H9 (cell line): ENCODE measurements around the gene FMO2. TPM values are rescaled to one million over a fixed set of nuclear protein-coding genes. Genes with fewer than 3 reads are reported as not detected.

Source experiments
- DNase-seq: peaks from one replicate; pipeline ENCODE4 v3.0.0-alpha.2; 2017
- H2AFZ ChIP-seq: one replicate; pipeline ENCODE4 v1.6.1; 2013; ENCODE audit warnings: mild to moderate bottlenecking, low read length, control low read depth, moderate library complexity
- H2AK5ac ChIP-seq: 2 replicates; pipeline ENCODE4 v1.6.1; 2013; ENCODE audit warnings: low read length, control low read depth, mixed read lengths; ENCODE audit not compliant: insufficient read length
- H2BK120ac ChIP-seq: one replicate; pipeline ENCODE4 v1.6.1; 2013; ENCODE audit warnings: low read depth, mild to moderate bottlenecking, low read length, control low read depth, inconsistent platforms; ENCODE audit not compliant: poor library complexity, severe bottlenecking
- H2BK12ac ChIP-seq: 2 replicates; pipeline ENCODE4 v1.6.1; 2013; ENCODE audit warnings: low read length, control low read depth, mixed read lengths, low read depth; ENCODE audit not compliant: insufficient read length
- H2BK15ac ChIP-seq: 2 replicates; pipeline ENCODE4 v1.6.1; 2013; ENCODE audit warnings: low read depth, low read length, control low read depth
- H2BK20ac ChIP-seq: one replicate; pipeline ENCODE4 v1.6.1; 2013; ENCODE audit warnings: low read depth, mild to moderate bottlenecking, low read length, control low read depth, inconsistent platforms; ENCODE audit not compliant: poor library complexity, severe bottlenecking
- H2BK5ac ChIP-seq: 2 replicates; pipeline ENCODE4 v1.6.1; 2013; ENCODE audit warnings: low read length, control low read depth, mixed read lengths; ENCODE audit not compliant: insufficient read length
- H3K14ac ChIP-seq: 2 replicates; pipeline ENCODE4 v1.6.1; 2013; ENCODE audit warnings: low read length, control low read depth; ENCODE audit not compliant: insufficient read depth
- H3K18ac ChIP-seq: 2 replicates; pipeline ENCODE4 v1.6.1; 2013; ENCODE audit warnings: low read depth, mild to moderate bottlenecking, mixed read lengths, low read length, control low read depth; ENCODE audit not compliant: insufficient read length
- H3K23ac ChIP-seq: 2 replicates; pipeline ENCODE4 v1.6.1; 2013; ENCODE audit warnings: low read length, control low read depth, mixed read lengths, low read depth; ENCODE audit not compliant: insufficient read length
- H3K23me2 ChIP-seq: 2 replicates; pipeline ENCODE4 v1.6.1; 2013; ENCODE audit warnings: low read depth, mild to moderate bottlenecking, mixed read lengths, low read length, control low read depth; ENCODE audit not compliant: insufficient read length, poor library complexity, severe bottlenecking
- H3K27ac ChIP-seq: 2 replicates; pipeline ENCODE4 v1.5.1; 2013; ENCODE audit warnings: low read length, control low read depth, mixed read lengths, low read depth; ENCODE audit not compliant: insufficient read length
- H3K27me3 ChIP-seq: 2 replicates; pipeline ENCODE4 v1.6.1; 2013; ENCODE audit warnings: low read length, control low read depth, inconsistent platforms; ENCODE audit not compliant: insufficient read depth
- H3K4ac ChIP-seq: 2 replicates; pipeline ENCODE4 v1.6.1; 2013; ENCODE audit warnings: low read depth, mild to moderate bottlenecking, control low read depth, inconsistent platforms, low read length, moderate library complexity
- H3K4me1 ChIP-seq: 2 replicates; pipeline ENCODE4 v1.6.1; 2013; ENCODE audit warnings: low read length, control low read depth, inconsistent platforms; ENCODE audit not compliant: insufficient read depth
- H3K4me2 ChIP-seq: 2 replicates; pipeline ENCODE4 v1.6.1; 2013; ENCODE audit warnings: low read length, control low read depth, mixed read lengths; ENCODE audit not compliant: insufficient read length, insufficient read depth
- H3K56ac ChIP-seq: 2 replicates; pipeline ENCODE4 v1.6.1; 2013; ENCODE audit warnings: low read depth, mild to moderate bottlenecking, mixed read lengths, low read length, control low read depth; ENCODE audit not compliant: insufficient read length
- H3K79me1 ChIP-seq: 2 replicates; pipeline ENCODE4 v1.6.1; 2013; ENCODE audit warnings: low read depth, mild to moderate bottlenecking, moderate library complexity, low read length, control low read depth, inconsistent platforms; ENCODE audit not compliant: insufficient read depth, poor library complexity, severe bottlenecking
- H3K79me2 ChIP-seq: 2 replicates; pipeline ENCODE4 v1.6.1; 2013; ENCODE audit warnings: low read length, control low read depth, inconsistent platforms; ENCODE audit not compliant: insufficient read depth
- H3K9ac ChIP-seq: 2 replicates; pipeline ENCODE4 v1.6.1; 2013; ENCODE audit warnings: low read length, control low read depth, mixed read lengths; ENCODE audit not compliant: insufficient read length; ENCODE audit errors: extremely low read depth
- H3K9me3 ChIP-seq: one replicate; pipeline ENCODE4 v1.6.1; 2013; ENCODE audit warnings: low read depth, low read length, inconsistent platforms; ENCODE audit not compliant: control insufficient read depth
- H3T11ph ChIP-seq: one replicate; pipeline ENCODE4 v1.6.1; 2013; ENCODE audit warnings: mild to moderate bottlenecking, low read length, control low read depth, inconsistent platforms
- H4K20me1 ChIP-seq: one replicate; pipeline ENCODE4 v1.6.1; 2013; ENCODE audit not compliant: control insufficient read depth, insufficient read length, insufficient read depth
- H4K5ac ChIP-seq: 2 replicates; pipeline ENCODE4 v1.6.1; 2013; ENCODE audit warnings: low read depth, mild to moderate bottlenecking, mixed read lengths, low read length, control low read depth; ENCODE audit not compliant: insufficient read length
- H4K8ac ChIP-seq: replicated peaks from 2 replicates; pipeline ENCODE4 v1.6.1; 2013; ENCODE audit warnings: low read length, control low read depth, mixed read lengths, low read depth; ENCODE audit not compliant: insufficient read length
- H4K91ac ChIP-seq: 2 replicates; pipeline ENCODE4 v1.6.1; 2013; ENCODE audit warnings: low read depth, mild to moderate bottlenecking, moderate library complexity, mixed read lengths, low read length, control low read depth; ENCODE audit not compliant: insufficient read length
- H3K27ac Mint-ChIP-seq, 3 experiments: 2 replicates in 2 of 3; 3 replicates in 1 of 3; pipeline ENCODE4 v1.8.0; 2020 to 2021; ENCODE audit warnings: mixed read lengths in 3 of 3, mild to moderate bottlenecking in 1 of 3, moderate library complexity in 1 of 3
- H3K27me3 Mint-ChIP-seq: 2 replicates; pipeline ENCODE4 v1.8.0; 2021; ENCODE audit warnings: low read depth, mild to moderate bottlenecking, moderate library complexity, mixed read lengths
- H3K36me3 Mint-ChIP-seq, 3 experiments: 2 replicates in 2 of 3; 3 replicates in 1 of 3; pipeline ENCODE4 v1.8.0; 2020 to 2021; ENCODE audit warnings: low read depth in 3 of 3, mixed read lengths in 3 of 3; ENCODE audit not compliant: insufficient read depth in 1 of 3
- H3K4me1 Mint-ChIP-seq, 2 experiments: 2 replicates each; pipeline ENCODE4 v1.8.0; 2020; ENCODE audit warnings: mixed read lengths in 2 of 2
- H3K4me3 Mint-ChIP-seq, 2 experiments: 2 replicates in 1 of 2; 3 replicates in 1 of 2; pipeline ENCODE4 v1.8.0; 2020 to 2021; ENCODE audit warnings: mild to moderate bottlenecking in 2 of 2, mixed read lengths in 2 of 2, moderate library complexity in 1 of 2
- H3K9me3 Mint-ChIP-seq, 2 experiments: 2 replicates in 1 of 2; 3 replicates in 1 of 2; pipeline ENCODE4 v1.8.0; 2020; ENCODE audit warnings: mild to moderate bottlenecking in 2 of 2, mixed read lengths in 2 of 2, moderate library complexity in 1 of 2
- WGBS: extraction: QIAGEN DNeasy Blood & Tissue Kit; methylation state at CpG from one replicate; pipeline ENCODE4 v1.1.7; 2013; ENCODE audit warnings: missing lambda C conversion rate, low lambda C conversion rate, mixed read lengths; ENCODE audit not compliant: insufficient read length; ENCODE audit errors: extremely low coverage; 5-methylcytosine and 5-hydroxymethylcytosine counted together
- total RNA-seq: library from RNA; stranded (reverse); gene quantifications from 2 replicates; pipeline ENCODE4 v1.2.1, GENCODE V29; 2021
- TF ChIP-seq, protein P1 (sequence below): fragments of 200-600 bp; sonication (generic); conservative IDR thresholded peaks from 3 replicates; pipeline ENCODE4 v1.8.0; 2021; ENCODE audit warnings: antibody characterized with exemption, mild to moderate bottlenecking

The FMO2 gene
- total RNA-seq, 1 experiment from 2014 or later, result not detected

DNA sequence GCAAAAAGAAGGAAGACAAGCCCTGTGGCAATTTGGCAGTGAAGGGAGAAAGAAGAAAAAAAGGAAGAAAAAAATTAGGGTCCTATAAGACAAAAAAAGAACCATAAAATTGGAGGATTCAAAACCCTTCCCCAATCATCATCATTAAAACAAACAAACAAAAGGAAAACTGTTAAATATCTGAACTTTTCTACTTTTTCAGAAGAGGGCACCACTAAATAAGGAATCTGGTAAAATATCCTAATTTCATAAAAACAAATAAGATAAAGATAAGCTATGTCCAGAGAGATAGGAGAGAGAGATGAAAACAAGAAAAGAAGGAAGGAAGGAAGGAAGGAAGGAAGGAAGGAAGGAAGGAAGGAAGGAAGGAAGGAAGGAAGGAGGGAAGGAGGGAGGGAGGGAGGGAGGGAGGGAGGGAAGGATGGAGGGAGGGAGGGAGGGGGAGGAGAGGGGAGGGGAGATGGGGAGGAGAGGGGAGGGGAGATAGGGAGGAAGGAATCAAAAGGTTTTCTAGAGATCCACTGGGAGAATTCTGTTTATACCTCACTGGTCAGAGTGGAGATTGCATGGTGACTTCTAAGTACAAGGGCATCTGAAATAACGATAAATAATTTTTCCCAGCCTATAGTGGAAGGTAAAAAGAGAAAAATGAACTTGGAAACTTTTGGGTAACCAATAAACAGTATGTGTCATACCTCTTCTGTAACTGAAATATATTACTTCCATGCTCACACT, 10.4 kb upstream of the FMO2 start:
- H3T11ph ChIP-seq, result no peak overlapping the region
- no peak overlapping the region for H2BK15ac ChIP-seq
- TF ChIP-seq, protein P1, sequence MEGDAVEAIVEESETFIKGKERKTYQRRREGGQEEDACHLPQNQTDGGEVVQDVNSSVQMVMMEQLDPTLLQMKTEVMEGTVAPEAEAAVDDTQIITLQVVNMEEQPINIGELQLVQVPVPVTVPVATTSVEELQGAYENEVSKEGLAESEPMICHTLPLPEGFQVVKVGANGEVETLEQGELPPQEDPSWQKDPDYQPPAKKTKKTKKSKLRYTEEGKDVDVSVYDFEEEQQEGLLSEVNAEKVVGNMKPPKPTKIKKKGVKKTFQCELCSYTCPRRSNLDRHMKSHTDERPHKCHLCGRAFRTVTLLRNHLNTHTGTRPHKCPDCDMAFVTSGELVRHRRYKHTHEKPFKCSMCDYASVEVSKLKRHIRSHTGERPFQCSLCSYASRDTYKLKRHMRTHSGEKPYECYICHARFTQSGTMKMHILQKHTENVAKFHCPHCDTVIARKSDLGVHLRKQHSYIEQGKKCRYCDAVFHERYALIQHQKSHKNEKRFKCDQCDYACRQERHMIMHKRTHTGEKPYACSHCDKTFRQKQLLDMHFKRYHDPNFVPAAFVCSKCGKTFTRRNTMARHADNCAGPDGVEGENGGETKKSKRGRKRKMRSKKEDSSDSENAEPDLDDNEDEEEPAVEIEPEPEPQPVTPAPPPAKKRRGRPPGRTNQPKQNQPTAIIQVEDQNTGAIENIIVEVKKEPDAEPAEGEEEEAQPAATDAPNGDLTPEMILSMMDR, result no peak
- H3K9ac ChIP-seq, result no peak overlapping the region
- no peak overlapping the region for H3K27ac ChIP-seq
- H2BK120ac ChIP-seq, result no peak overlapping the region
- Mint-ChIP-seq H3K36me3 (no peaks in the 10 kb centered on the region), H3K4me3 (no peak overlapping the region), H3K9me3 (no peaks in the 10 kb centered on the region), H3K4me1 (peaks cover 5 to 10% of the 10 kb centered on the region in 2 experiments), H3K27ac (peak overlapping the region in 1 of 3 experiments; percentile 50; a peak in 1 of 7 replicates), H3K27me3 (no peaks in the 10 kb centered on the region)
- no peak overlapping the region for H3K4ac ChIP-seq
- H3K14ac ChIP-seq, result no peak overlapping the region
- DNase-seq, result no peak
- H3K4me1 ChIP-seq, result no peaks in the 10 kb centered on the region
- no peak overlapping the region for H3K18ac ChIP-seq
- H2AFZ ChIP-seq, result no peak overlapping the region
- H2BK12ac ChIP-seq, result no peak overlapping the region
- H2BK20ac ChIP-seq, result no peak overlapping the region
- no CpG with 5 or more reads among the region's 1 CpG for WGBS
- no peak overlapping the region for H3K23ac ChIP-seq
- H3K79me1 ChIP-seq, result no peaks in the 10 kb centered on the region
- no peaks in the 10 kb centered on the region for H3K9me3 ChIP-seq
- H3K27me3 ChIP-seq, result no peaks in the 10 kb centered on the region
- H4K8ac ChIP-seq, result no peak overlapping the region
- no peak overlapping the region for H4K91ac ChIP-seq
- no peaks in the 10 kb centered on the region for H3K79me2 ChIP-seq
- H3K4me2 ChIP-seq, result no peak overlapping the region
- H2BK5ac ChIP-seq, result no peak overlapping the region
- H4K5ac ChIP-seq, result no peak overlapping the region
- H4K20me1 ChIP-seq, result no peaks in the 10 kb centered on the region
- H3K23me2 ChIP-seq, result no peaks in the 10 kb centered on the region
- no peak overlapping the region for H2AK5ac ChIP-seq
- H3K56ac ChIP-seq, result no peak overlapping the region
